Thyroid gland (tissue), 4 donors: ENCODE results near the gene APAF1. TPM values are rescaled to one million over a fixed set of nuclear protein-coding genes. Genes with fewer than 3 reads are reported as not detected.

Source experiments
- DNase-seq, 2 donors: peaks; one replicate each; pipeline ENCODE4 v3.0.0-alpha.2; 2019
- H3K27ac ChIP-seq, 3 donors: fragments of 200-600 bp; sonication (generic); 1 replicate in 2 of 3; 2 replicates in 1 of 3; pipeline ENCODE4 v1.5.1; 2016 to 2019; ENCODE audit warnings: mild to moderate bottlenecking in 1 of 3, moderate library complexity in 1 of 3
- H3K27me3 ChIP-seq: fragments of 200-600 bp; sonication (generic); one replicate; pipeline ENCODE4 v1.5.1; 2019
- H3K36me3 ChIP-seq, 2 donors: fragments of 200-600 bp; sonication (generic); one replicate each; pipeline ENCODE4 v1.5.1; 2016 to 2019
- H3K4me1 ChIP-seq, 2 donors: fragments of 200-600 bp; sonication (generic); one replicate each; pipeline ENCODE4 v1.5.1; 2017 to 2019
- H3K4me3 ChIP-seq, 3 donors: fragments of 200-600 bp; sonication (generic); replicated peaks in 1 of 3; 1 replicate in 2 of 3; 2 replicates in 1 of 3; pipeline ENCODE4 v1.5.1; 2016; ENCODE audit warnings: mild to moderate bottlenecking in 1 of 3
- H3K9me3 ChIP-seq: fragments of 200-600 bp; sonication (generic); one replicate; pipeline ENCODE4 v1.5.1; 2017
- POLR2A ChIP-seq, 2 donors: fragments of 450-650 bp; IDR thresholded peaks; one replicate each; pipeline ENCODE4 v1.6.1; 2017; ENCODE audit warnings: antibody characterized with exemption in 2 of 2, mild to moderate bottlenecking in 2 of 2, moderate library complexity in 1 of 2
- WGBS, 2 donors: methylation state at CpG; one replicate each; pipeline ENCODE4 v1.1.5; 2017; 5-methylcytosine and 5-hydroxymethylcytosine counted together
- intact Hi-C: fragments of 100-400 bp; cut with DNase I; formaldehyde crosslinking; loops from one replicate; pipeline ENCODE4 v1.15.1; 2023
- total RNA-seq, 4 donors: library from RNA; depleted of rRNA; stranded (reverse); fragments of >200 nt; gene quantifications; one replicate each; pipeline ENCODE4 v1.2.3, GENCODE V29; 2016
- TF ChIP-seq, protein P1 (sequence below), 6 experiments: fragments of 200-600 bp in 3 of 6; fragments of 450-650 bp in 3 of 6; sonication (generic) in 3 of 6; IDR thresholded peaks; one replicate each; pipeline ENCODE4 v1.5.1; 2016 to 2019; ENCODE audit warnings: antibody characterized with exemption in 6 of 6, mild to moderate bottlenecking in 2 of 6, inconsistent platforms in 1 of 6, moderate library complexity in 1 of 6

The APAF1 gene
- total RNA-seq, 4 donors from 2014 or later: 11.7 to 17.2 (median 14.2) TPM

DNA sequence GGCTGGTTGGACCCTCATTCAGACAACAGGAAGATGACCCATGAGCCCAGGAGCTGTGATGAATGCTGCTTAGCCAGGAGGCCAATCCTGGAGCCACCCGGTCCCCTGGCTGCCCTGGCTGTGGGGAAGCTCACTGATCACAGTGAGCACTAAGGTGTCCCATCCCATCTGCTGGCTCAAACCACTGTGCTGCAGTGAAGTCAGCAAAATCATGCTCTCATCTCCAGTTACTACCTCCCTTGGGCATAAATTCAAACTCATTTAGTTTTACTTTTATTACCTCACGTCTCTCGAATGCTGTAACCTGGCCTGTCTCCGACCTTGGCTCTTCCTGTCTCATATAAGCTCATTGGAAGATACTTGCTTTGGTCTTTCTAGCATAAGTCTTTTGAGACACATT, 112.4 kb downstream of the APAF1 start:
- H3K9me3 ChIP-seq: no peaks in the 10 kb centered on the region
- WGBS, 2 donors: 66 to 88% methylated on average over 3 to 4 of the region's 4 CpGs
- H3K4me1 ChIP-seq: no peaks in the 10 kb centered on the region
- no peak overlapping the region for H3K4me3 ChIP-seq
- no peak for TF ChIP-seq POLR2A (IDR thresholded peaks at IDR 0.05)
- TF ChIP-seq, protein P1, sequence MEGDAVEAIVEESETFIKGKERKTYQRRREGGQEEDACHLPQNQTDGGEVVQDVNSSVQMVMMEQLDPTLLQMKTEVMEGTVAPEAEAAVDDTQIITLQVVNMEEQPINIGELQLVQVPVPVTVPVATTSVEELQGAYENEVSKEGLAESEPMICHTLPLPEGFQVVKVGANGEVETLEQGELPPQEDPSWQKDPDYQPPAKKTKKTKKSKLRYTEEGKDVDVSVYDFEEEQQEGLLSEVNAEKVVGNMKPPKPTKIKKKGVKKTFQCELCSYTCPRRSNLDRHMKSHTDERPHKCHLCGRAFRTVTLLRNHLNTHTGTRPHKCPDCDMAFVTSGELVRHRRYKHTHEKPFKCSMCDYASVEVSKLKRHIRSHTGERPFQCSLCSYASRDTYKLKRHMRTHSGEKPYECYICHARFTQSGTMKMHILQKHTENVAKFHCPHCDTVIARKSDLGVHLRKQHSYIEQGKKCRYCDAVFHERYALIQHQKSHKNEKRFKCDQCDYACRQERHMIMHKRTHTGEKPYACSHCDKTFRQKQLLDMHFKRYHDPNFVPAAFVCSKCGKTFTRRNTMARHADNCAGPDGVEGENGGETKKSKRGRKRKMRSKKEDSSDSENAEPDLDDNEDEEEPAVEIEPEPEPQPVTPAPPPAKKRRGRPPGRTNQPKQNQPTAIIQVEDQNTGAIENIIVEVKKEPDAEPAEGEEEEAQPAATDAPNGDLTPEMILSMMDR (IDR thresholded peaks at IDR 0.05): no peak
- H3K36me3 ChIP-seq: no peaks in the 10 kb centered on the region
- no peak overlapping the region for H3K27ac ChIP-seq
- DNase-seq: no peak
- H3K27me3 ChIP-seq: no peaks in the 10 kb centered on the region
- intact Hi-C loops: no loop called here

DNA sequence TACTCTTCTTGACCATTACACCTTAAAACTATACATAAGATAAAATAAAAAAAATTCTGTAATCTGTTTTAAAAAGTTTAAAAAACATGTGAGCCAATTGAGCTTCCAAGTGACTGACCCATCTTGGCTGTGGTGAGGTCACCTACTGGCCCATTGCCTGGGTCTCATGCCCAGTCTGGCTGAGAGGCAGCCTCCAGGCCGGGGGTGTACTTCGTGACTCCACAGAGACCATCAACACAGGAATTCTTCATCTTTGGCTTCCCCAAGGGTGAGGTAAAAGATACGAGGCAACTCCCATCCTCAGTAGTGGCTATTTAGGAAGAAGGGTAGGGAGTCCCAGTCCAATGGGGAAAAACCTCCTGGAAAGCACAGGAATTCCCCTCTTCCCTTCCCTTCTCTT, 113.2 kb downstream of the APAF1 start:
- Histone ChIP-seq H3K36me3 (no peaks in the 10 kb centered on the region), H3K4me3 (no peak overlapping the region), H3K9me3 (no peaks in the 10 kb centered on the region), H3K27me3 (no peaks in the 10 kb centered on the region), H3K27ac (no peak overlapping the region), H3K4me1 (no peaks in the 10 kb centered on the region)
- intact Hi-C loops: no loop called here
- DNase-seq: no peak
- WGBS, 2 donors: 68 to 75% methylated on average over 3 of the region's 3 CpGs
- no peak for TF ChIP-seq POLR2A (IDR thresholded peaks at IDR 0.05)
- TF ChIP-seq, protein P1 (IDR thresholded peaks at IDR 0.05): no peak

DNA sequence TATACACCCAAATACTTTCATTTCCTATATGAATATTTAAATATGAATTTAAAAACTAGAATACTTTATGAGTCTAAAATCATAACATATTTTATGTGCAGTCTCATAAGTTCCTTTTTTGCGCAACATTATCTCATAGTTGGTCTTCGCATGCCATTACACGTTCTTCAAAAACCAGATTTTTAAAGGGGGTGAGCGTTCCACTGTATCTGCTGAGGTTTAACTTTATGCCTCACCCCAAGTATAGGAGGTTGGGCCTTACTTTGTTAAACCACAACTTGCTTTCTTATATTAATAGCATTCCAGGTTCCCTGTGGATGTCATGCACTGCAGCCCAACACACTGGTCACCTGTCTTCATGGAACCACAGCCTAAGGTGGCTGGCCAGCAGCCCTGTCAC, 118.6 kb downstream of the APAF1 start:
- H3K27ac ChIP-seq: no peak overlapping the region
- 94 to 96% methylated on average over 4 of the region's 4 CpGs for WGBS, 2 donors
- no peak overlapping the region for H3K4me3 ChIP-seq
- intact Hi-C loops: no loop called here
- no peaks in the 10 kb centered on the region for H3K9me3 ChIP-seq
- H3K4me1 ChIP-seq: no peaks in the 10 kb centered on the region
- no peaks in the 10 kb centered on the region for H3K27me3 ChIP-seq
- DNase-seq: no peak
- H3K36me3 ChIP-seq: no peaks in the 10 kb centered on the region
- TF ChIP-seq, protein P1 (IDR thresholded peaks at IDR 0.05): no peak
- TF ChIP-seq POLR2A (IDR thresholded peaks at IDR 0.05): no peak

DNA sequence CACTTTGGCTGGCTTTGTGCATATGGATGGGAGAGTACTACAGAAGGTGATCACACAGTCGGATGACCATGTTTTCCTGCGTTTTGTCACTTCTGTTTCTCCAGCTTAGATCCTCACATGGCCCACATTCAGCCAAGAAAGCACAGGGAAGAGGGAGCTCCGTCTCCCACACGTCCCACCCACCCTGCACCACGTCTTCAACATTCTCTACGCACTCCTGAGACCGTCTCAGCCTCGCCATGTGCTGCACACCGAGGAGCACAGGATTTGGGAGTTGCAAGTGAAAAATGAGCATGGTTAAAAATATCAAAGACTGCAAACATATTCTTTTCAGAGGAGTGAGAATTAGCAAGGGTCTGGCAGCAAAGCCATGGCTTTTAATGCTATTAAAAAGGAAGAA, 122.2 kb downstream of the APAF1 start:
- TF ChIP-seq POLR2A (IDR thresholded peaks at IDR 0.05): no peak
- TF ChIP-seq, protein P1 (IDR thresholded peaks at IDR 0.05): no peak
- intact Hi-C loops: no loop called here
- 87 to 89% methylated on average over 9 of the region's 9 CpGs for WGBS, 2 donors
- Histone ChIP-seq H3K4me3 (no peak overlapping the region), H3K36me3 (no peaks in the 10 kb centered on the region), H3K27me3 (no peaks in the 10 kb centered on the region), H3K27ac (no peak overlapping the region), H3K4me1 (no peaks in the 10 kb centered on the region), H3K9me3 (no peaks in the 10 kb centered on the region)
- no peak for DNase-seq

DNA sequence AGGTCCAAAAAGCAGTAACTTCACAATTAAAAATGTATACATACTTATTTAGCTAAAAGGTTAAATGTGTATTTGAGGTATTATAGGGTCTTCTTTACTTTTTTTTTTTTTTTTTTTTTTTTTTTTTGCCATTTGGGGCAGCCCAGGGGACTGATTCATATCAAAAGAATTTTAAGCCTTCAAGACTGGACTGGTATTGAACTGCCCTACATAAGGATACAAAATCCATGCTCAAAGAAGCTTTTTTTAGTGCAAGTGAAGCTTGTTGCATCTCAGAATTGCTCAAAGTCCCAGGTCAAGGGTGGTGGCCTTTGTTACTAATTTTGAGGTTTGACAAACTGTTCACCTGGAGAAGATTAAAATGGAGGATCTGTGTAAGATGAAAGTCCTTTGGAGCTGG, 124.0 kb downstream of the APAF1 start:
- TF ChIP-seq, protein P1 (IDR thresholded peaks at IDR 0.05): no peak
- TF ChIP-seq POLR2A (IDR thresholded peaks at IDR 0.05): no peak
- Histone ChIP-seq H3K27ac (no peak overlapping the region), H3K4me1 (no peaks in the 10 kb centered on the region), H3K27me3 (no peaks in the 10 kb centered on the region), H3K36me3 (no peaks in the 10 kb centered on the region), H3K9me3 (no peaks in the 10 kb centered on the region), H3K4me3 (no peak overlapping the region)
- no peak for DNase-seq
- intact Hi-C loops: no loop called here
